Endothelial cell of umbilical vein (primary cell): ENCODE data around the gene FAM171A2. TPM values are rescaled to one million over a fixed set of nuclear protein-coding genes. Genes with fewer than 3 reads are reported as not detected.

ENCODE experiments used
- BruUV-seq: library from RNA; stranded (reverse); fragments of 400-500 nt; replicated peaks from 2 replicates; lab custom pipeline; 2021; lab: Mats Ljungman, UMichigan
- CTCF ChIA-PET: fragments of 300-600, 350-600 bp; sonication (Branson Sonifier 250); formaldehyde crosslinking; loops from one replicate; lab custom pipeline; 2021; ENCODE audit warnings: antibody characterized with exemption, inconsistent platforms; lab: Charles Lee
- POLR2A ChIA-PET: fragments of 300-600, 350-600 bp; sonication (Branson Sonifier 250); formaldehyde crosslinking; loops from one replicate; lab custom pipeline; 2021; ENCODE audit warnings: antibody characterized with exemption, inconsistent platforms; lab: Charles Lee
- DNase-seq: peaks from one replicate; pipeline ENCODE4 v3.0.0-alpha.2; 2011; ENCODE audit warnings: low read depth, low spot score
- FAIRE-seq: peaks from 2 replicates; lab custom pipeline; 2011; peaks lifted over from hg19 to GRCh38; lab: Jason Lieb, UNC
- H2AFZ ChIP-seq: 2 replicates; pipeline ENCODE4 v1.6.0; 2012; ENCODE audit warnings: low read depth, low read length, control low read depth, inconsistent platforms
- H3K27ac ChIP-seq: 2 replicates; pipeline ENCODE4 v1.5.1; 2011; ENCODE audit warnings: low read depth, mild to moderate bottlenecking, control low read depth, low read length, moderate library complexity; ENCODE audit not compliant: insufficient read depth
- H3K27me3 ChIP-seq, 2 experiments: 2 replicates each; pipeline versions ENCODE4 v1.6.0 to v1.6.1; 2011; ENCODE audit warnings: low read length in 2 of 2, mixed read lengths in 1 of 2; ENCODE audit not compliant: control insufficient read depth in 2 of 2, insufficient read depth in 2 of 2
- H3K36me3 ChIP-seq, 2 experiments: 2 replicates in 1 of 2; 3 replicates in 1 of 2; pipeline ENCODE4 v1.5.1; 2011; ENCODE audit warnings: low read length in 2 of 2, mild to moderate bottlenecking in 1 of 2, moderate library complexity in 1 of 2; ENCODE audit not compliant: control insufficient read depth in 2 of 2, insufficient read depth in 2 of 2; ENCODE audit errors: extremely low read depth in 1 of 2
- H3K4me1 ChIP-seq: 3 replicates; pipeline ENCODE4 v1.5.1; 2011; ENCODE audit warnings: mild to moderate bottlenecking, low read length; ENCODE audit not compliant: control insufficient read depth, insufficient read depth; ENCODE audit errors: extremely low read depth
- H3K4me2 ChIP-seq: 2 replicates; pipeline ENCODE4 v1.6.1; 2011; ENCODE audit warnings: low read length, control low read depth, mixed read lengths; ENCODE audit not compliant: insufficient read depth
- H3K4me3 ChIP-seq, 3 experiments: fragments of 200-600 bp in 1 of 3; sonication (generic), shearing (Covaris generic) in 1 of 3; replicated peaks in 1 of 3; 2 replicates each; pipeline ENCODE4 v1.5.1; 2011 to 2016; ENCODE audit warnings: control low read depth in 3 of 3, low read length in 3 of 3, mild to moderate bottlenecking in 2 of 3, inconsistent platforms in 1 of 3, low read depth in 1 of 3, moderate library complexity in 1 of 3; ENCODE audit not compliant: insufficient read depth in 1 of 3
- H3K79me2 ChIP-seq: 2 replicates; pipeline ENCODE4 v1.6.0; 2012; ENCODE audit warnings: low read length, inconsistent platforms; ENCODE audit not compliant: control insufficient read depth, insufficient read depth
- H3K9ac ChIP-seq: replicated peaks from 2 replicates; pipeline ENCODE3; 2011; ENCODE audit warnings: low read length, control low read depth; ENCODE audit not compliant: insufficient read depth; ENCODE audit errors: extremely low read depth
- H3K9me1 ChIP-seq: replicated peaks from 3 replicates; pipeline ENCODE4 v1.6.0; 2011; ENCODE audit warnings: mild to moderate bottlenecking, low read length; ENCODE audit not compliant: control insufficient read depth, insufficient read depth; ENCODE audit errors: extremely low read depth
- H3K9me3 ChIP-seq: replicated peaks from 2 replicates; pipeline ENCODE4 v1.5.1; 2012; ENCODE audit warnings: low read length, inconsistent platforms; ENCODE audit not compliant: control insufficient read depth, insufficient read depth
- H4K20me1 ChIP-seq: replicated peaks from 2 replicates; pipeline ENCODE3; 2011; ENCODE audit warnings: mild to moderate bottlenecking, low read length; ENCODE audit not compliant: control insufficient read depth, insufficient read depth; ENCODE audit errors: extremely low read depth
- EZH2 ChIP-seq: IDR thresholded peaks from 2 replicates; pipeline ENCODE4 v1.6.1; 2012; ENCODE audit warnings: borderline replicate concordance, low read depth, mild to moderate bottlenecking, moderate library complexity, low read length, inconsistent platforms; ENCODE audit not compliant: severe bottlenecking
- FOS ChIP-seq: IDR thresholded peaks from 2 replicates; pipeline ENCODE4 v1.6.1; 2011; ENCODE audit warnings: mild to moderate bottlenecking, low read length, moderate library complexity, borderline replicate concordance; ENCODE audit not compliant: insufficient read depth
- GATA2 ChIP-seq: IDR thresholded peaks from 2 replicates; pipeline ENCODE4 v1.7.0; 2011; ENCODE audit warnings: low read depth, mild to moderate bottlenecking, moderate library complexity, mixed read lengths, low read length; ENCODE audit not compliant: insufficient read length, insufficient read depth
- JUN ChIP-seq: IDR thresholded peaks from 2 replicates; pipeline ENCODE4 v1.6.1; 2011; ENCODE audit warnings: borderline replicate concordance, low read depth; ENCODE audit not compliant: insufficient read length, insufficient read depth
- MYC ChIP-seq: IDR thresholded peaks from one replicate; pipeline ENCODE4 v1.6.1; 2011; ENCODE audit warnings: mild to moderate bottlenecking, low read depth, low read length
- POLR2A ChIP-seq: IDR thresholded peaks from 2 replicates; pipeline ENCODE4 v1.6.1; 2012; ENCODE audit warnings: low read depth, mild to moderate bottlenecking, control low read depth, low read length
- POLR2AphosphoS5 ChIP-seq: IDR thresholded peaks from 2 replicates; pipeline ENCODE4 v1.6.1; 2012; ENCODE audit warnings: low read depth, mild to moderate bottlenecking, control low read depth, low read length, moderate library complexity; ENCODE audit not compliant: insufficient read depth
- dilution Hi-C: fragments of 300-500 bp; cut with MboI; formaldehyde crosslinking; loops from one replicate; pipeline ENCODE4 v1.15.0; 2019; ENCODE audit warnings: low sequenced_read_pairs; ENCODE audit not compliant: extremely low pct_ligation_motif_present
- intact Hi-C: fragments of 100-400 bp; cut with micrococcal nuclease; formaldehyde crosslinking; loops from one replicate; pipeline ENCODE4 v1.10.0; 2022
- polyA plus RNA-seq, 4 experiments: library from polyadenylated mRNA; depleted of rRNA in 3 of 4; stranded (reverse) in 3 of 4; unstranded in 1 of 4; fragments of >200 nt; gene quantifications; 2 replicates each; pipeline versions ENCODE4 v1.2.1 to v1.2.3, GENCODE V29; 2011 to 2012; ENCODE audit warnings: missing spikeins in 1 of 4
- total RNA-seq: library from RNA; stranded (reverse); gene quantifications from 2 replicates; pipeline ENCODE4 v1.2.3, GENCODE V29; 2021
- TF ChIP-seq, protein P1 (sequence below): IDR thresholded peaks from 2 replicates; pipeline ENCODE4 v1.6.1; 2011; ENCODE audit not compliant: insufficient read depth, insufficient read length
- TF ChIP-seq, protein P2 (sequence below), 2 donors: IDR thresholded peaks; 1 replicate in 1 of 2; 2 replicates in 1 of 2; pipeline ENCODE4 v1.5.1; 2011; ENCODE audit warnings: low read length in 2 of 2, mild to moderate bottlenecking in 2 of 2, moderate library complexity in 2 of 2, control low read depth in 1 of 2, inconsistent platforms in 1 of 2, low read depth in 1 of 2; ENCODE audit not compliant: insufficient read depth in 1 of 2; ENCODE audit errors: extremely low read depth in 1 of 2

FAM171A2 gene
- total and polyA plus RNA-seq, 2 donors (not counting 3 experiments of a cell fraction or from before 2014, with no cell fraction given) = 11.3 to 13.4 TPM

DNA sequence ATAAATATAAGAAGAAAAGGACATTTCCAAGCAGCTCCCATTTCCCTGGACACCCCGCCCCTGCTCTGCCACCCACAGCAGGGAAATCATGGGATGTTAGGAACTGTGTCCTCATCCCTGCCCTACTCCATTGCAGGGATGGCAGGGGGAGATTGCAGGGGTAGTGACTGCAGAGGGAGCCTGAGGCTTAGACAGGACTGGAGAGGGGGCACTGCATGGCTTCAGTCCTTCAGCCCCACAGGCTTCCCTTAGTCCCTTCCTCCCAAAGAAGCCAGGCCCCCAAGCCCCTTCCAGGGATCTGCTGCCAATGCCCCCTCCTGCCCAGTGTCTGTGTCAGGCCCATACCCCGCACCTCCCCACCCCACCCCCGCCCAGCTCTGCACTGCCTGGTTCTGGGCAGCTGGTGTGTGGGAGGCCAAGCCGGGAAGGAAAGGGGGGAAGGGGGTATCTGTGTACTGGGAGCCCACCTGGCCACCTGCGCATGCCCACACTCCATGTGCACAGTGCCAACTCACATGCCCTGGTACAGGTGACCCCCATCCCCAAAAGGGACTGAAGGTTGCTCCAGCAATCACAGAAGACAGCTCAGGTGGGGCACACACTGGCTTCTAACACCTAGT is 52.0 kb downstream of the FAM171A2 start:
- intact Hi-C loops (no loop called here), dilution Hi-C loops (no loop called here)
- no TSS peak for BruUV-seq
- no peaks in the 10 kb centered on the region for H3K4me1 ChIP-seq
- no peak overlapping the region for H2AFZ ChIP-seq
- TF ChIP-seq POLR2A (no peak), GATA2 (no peak), JUN (no peak), EZH2 (no peak), POLR2AphosphoS5 (no peak), FOS (no peak), MYC (no peak)
- TF ChIP-seq, protein P1, sequence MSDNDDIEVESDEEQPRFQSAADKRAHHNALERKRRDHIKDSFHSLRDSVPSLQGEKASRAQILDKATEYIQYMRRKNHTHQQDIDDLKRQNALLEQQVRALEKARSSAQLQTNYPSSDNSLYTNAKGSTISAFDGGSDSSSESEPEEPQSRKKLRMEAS = no peak
- TF ChIP-seq, protein P2, sequence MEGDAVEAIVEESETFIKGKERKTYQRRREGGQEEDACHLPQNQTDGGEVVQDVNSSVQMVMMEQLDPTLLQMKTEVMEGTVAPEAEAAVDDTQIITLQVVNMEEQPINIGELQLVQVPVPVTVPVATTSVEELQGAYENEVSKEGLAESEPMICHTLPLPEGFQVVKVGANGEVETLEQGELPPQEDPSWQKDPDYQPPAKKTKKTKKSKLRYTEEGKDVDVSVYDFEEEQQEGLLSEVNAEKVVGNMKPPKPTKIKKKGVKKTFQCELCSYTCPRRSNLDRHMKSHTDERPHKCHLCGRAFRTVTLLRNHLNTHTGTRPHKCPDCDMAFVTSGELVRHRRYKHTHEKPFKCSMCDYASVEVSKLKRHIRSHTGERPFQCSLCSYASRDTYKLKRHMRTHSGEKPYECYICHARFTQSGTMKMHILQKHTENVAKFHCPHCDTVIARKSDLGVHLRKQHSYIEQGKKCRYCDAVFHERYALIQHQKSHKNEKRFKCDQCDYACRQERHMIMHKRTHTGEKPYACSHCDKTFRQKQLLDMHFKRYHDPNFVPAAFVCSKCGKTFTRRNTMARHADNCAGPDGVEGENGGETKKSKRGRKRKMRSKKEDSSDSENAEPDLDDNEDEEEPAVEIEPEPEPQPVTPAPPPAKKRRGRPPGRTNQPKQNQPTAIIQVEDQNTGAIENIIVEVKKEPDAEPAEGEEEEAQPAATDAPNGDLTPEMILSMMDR (IDR thresholded peaks at IDR 0.05; ENCODE audit: extremely low read depth in 1 of 2, insufficient read depth in 1 of 2, low read depth in 1 of 2, low read length in 2 of 2) = no peak
- H4K20me1 ChIP-seq = no peaks in the 10 kb centered on the region
- FAIRE-seq = no peak
- H3K27me3 ChIP-seq = peaks cover 39 to 43% of the 10 kb centered on the region in 2 experiments
- no peaks in the 10 kb centered on the region for H3K36me3 ChIP-seq
- DNase-seq = no peak
- no peak overlapping the region for H3K9ac ChIP-seq
- H3K9me3 ChIP-seq = no peaks in the 10 kb centered on the region
- no peak overlapping the region for H3K4me3 ChIP-seq
- H3K9me1 ChIP-seq = no peaks in the 10 kb centered on the region
- no peak overlapping the region for H3K27ac ChIP-seq
- H3K79me2 ChIP-seq = no peaks in the 10 kb centered on the region
- ChIA-PET CTCF (interaction anchor here (1.0 to 1.2 kb wide), 3 partner anchors 9 to 90 kb away, joined by 3 read pairs; no protein-coding TSS in a partner anchor), POLR2A (no interaction called here)
- H3K4me2 ChIP-seq = no peak overlapping the region
